Spinal cord (tissue), 10 donors: ENCODE results near the gene MMEL1. TPM values are rescaled to one million over a fixed set of nuclear protein-coding genes. Genes with fewer than 3 reads are reported as not detected.
"Not testable (repeated sequence)": the region's sequence is repeated elsewhere in the genome, so short reads cannot be mapped to it uniquely, and the experiment has no call there.

Source experiments
- DNase-seq, 6 donors: peaks; one replicate each; pipeline versions ENCODE4 v3.0.0 to v3.0.0-alpha.2; 2013 to 2015; ENCODE audit warnings: low spot score in 6 of 6, low read depth in 4 of 6
- H3K27ac ChIP-seq: one replicate; pipeline ENCODE4 v1.5.1; 2013; ENCODE audit warnings: low read depth, low read length, control low read depth
- H3K27me3 ChIP-seq: one replicate; pipeline ENCODE4 v1.6.1; 2013; ENCODE audit warnings: low read length; ENCODE audit not compliant: control insufficient read depth, insufficient read depth
- H3K36me3 ChIP-seq: one replicate; pipeline ENCODE4 v1.6.1; 2013; ENCODE audit warnings: low read length; ENCODE audit not compliant: control insufficient read depth, insufficient read depth
- H3K4me1 ChIP-seq: one replicate; pipeline ENCODE4 v1.6.1; 2013; ENCODE audit warnings: low read length; ENCODE audit not compliant: control insufficient read depth, insufficient read depth
- H3K4me3 ChIP-seq: one replicate; pipeline ENCODE4 v1.5.1; 2013; ENCODE audit warnings: low read depth, low read length, control low read depth
- H3K9me3 ChIP-seq: one replicate; pipeline ENCODE4 v1.6.1; 2013; ENCODE audit warnings: low read length; ENCODE audit not compliant: control insufficient read depth, insufficient read depth
- WGBS: methylation state at CpG from one replicate; pipeline ENCODE4 v1.1.5; 2013; ENCODE audit warnings: missing lambda C conversion rate; ENCODE audit not compliant: insufficient coverage; 5-methylcytosine and 5-hydroxymethylcytosine counted together
- polyA plus RNA-seq, 2 donors: library from polyadenylated mRNA; unstranded; fragments of 120-200 nt; gene quantifications; one replicate each; pipeline ENCODE4 v1.2.1, GENCODE V29; 2013; ENCODE audit not compliant: insufficient read length in 2 of 2
- total RNA-seq, 2 donors: library from RNA; depleted of rRNA in 1 of 2; stranded (reverse); fragments of 120-200 nt in 1 of 2; fragments of >200 nt in 1 of 2; gene quantifications; one replicate each; pipeline versions ENCODE4 v1.2.3 to v1.2.4, GENCODE V29; 2013 to 2014
- donor health status: healthy.

MMEL1 gene
- total and polyA plus RNA-seq, 4 donors, result 2.3 to 3.9 (median 2.6) TPM

DNA sequence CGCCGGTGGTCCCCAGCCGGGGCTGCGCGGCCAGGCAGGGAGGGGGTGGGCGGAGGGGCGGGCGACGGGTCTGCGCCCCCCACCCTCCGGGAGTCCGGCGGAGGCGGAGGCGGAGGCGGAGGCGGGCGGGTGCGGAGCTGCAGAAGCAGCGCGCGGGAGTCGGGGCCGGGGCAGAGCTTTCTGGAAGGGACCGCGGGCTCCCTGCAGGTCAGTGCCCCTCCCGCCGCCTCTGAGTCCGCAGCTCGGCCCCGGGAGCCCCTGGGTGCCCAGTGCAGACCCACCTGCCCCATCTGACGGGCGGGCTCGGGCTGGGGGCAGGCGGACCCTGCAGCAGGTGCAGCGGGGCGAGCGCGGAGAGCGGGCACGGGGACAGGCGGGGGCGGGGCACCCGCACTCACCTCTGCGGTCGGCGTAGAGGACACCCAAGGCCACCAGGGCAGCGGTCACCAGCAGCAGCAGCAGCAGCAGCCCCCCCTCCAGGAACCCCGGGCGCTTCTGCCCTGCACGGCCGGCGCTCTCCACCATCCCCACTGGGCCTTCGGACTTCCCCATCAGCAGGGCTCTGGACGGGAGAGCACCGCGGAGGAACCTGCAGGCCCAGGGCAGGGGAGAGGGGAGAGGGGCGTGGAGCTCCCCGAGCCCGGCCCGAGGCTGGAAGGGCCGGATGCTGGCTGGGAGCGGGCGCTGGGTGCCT lies 3.7 kb downstream of the MMEL1 start:
- Histone ChIP-seq H3K27me3 (peaks cover 38% of the 10 kb centered on the region), H3K4me3 (no peak overlapping the region), H3K36me3 (no peaks in the 10 kb centered on the region), H3K4me1 (peaks cover 25% of the 10 kb centered on the region), H3K9me3 (no peaks in the 10 kb centered on the region), H3K27ac (no peak overlapping the region)
- WGBS, result under 1% methylated on average over 55 of the region's 64 CpGs
- peak in 1 of 6 donors; percentile 20 for DNase-seq

DNA sequence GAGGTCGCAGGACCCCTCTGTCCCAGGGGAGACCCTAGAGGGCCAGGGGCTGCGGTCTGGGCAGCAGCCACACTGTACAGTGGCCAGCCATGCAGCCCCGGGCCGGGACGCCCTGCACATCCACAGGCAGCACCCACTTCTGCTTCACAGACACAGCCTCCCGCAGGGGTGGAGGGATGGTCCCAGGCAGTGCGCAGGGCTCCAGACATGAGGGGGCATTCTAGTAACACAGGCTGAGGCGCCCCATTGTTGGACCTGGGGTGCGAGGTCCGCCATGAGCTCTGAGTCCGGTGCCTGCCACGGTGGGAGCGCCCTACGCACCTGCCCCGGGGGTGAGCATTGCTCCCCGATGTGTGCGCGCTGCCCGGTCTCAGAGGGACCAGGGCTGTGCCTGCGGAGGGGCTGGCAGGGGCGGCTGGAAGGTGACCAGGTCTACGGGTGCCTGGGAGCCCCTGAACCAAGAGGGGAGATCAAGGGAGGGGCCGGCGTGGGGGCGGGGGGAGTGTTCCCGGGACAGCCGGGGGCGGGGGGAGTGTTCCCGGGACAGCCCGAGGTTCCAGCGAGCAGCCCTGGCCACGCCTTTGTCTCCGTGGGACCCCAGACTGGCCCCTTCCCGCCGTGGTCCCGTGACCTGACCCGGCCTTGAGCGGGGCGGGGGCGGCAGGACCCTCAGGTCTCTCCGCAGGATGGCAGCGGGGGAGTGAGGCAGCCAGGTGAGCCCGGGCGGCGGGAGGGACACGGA lies 4.5 kb downstream of the MMEL1 start:
- Histone ChIP-seq H3K4me1 (peaks cover 18% of the 10 kb centered on the region), H3K4me3 (no peak overlapping the region), H3K36me3 (no peaks in the 10 kb centered on the region), H3K27ac (no peak overlapping the region), H3K9me3 (no peaks in the 10 kb centered on the region), H3K27me3 (peaks cover 38% of the 10 kb centered on the region)
- 8% methylated on average over 46 of the region's 46 CpGs for WGBS
- DNase-seq, result no peak

DNA sequence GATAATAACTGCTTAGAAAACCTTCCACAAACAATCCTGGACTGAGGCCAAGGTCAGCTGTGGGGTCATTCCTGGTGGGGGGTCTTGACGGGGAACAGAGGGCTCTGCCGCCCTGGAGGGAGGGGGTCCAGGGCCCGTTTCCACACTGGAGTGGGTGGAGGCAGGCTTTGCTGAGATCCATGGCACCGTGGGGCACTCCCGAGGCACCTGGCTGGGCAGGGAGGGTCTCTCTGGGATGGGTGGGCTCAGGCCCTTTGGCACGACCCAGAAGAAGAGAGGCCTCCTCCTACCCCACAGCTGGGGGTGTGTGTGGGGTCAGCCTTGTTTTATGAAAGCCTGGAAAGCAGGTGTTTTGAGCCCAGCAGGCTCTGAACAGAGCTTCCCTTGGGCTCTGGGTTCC lies 5.1 kb downstream of the MMEL1 start:
- DNase-seq, result no peak

DNA sequence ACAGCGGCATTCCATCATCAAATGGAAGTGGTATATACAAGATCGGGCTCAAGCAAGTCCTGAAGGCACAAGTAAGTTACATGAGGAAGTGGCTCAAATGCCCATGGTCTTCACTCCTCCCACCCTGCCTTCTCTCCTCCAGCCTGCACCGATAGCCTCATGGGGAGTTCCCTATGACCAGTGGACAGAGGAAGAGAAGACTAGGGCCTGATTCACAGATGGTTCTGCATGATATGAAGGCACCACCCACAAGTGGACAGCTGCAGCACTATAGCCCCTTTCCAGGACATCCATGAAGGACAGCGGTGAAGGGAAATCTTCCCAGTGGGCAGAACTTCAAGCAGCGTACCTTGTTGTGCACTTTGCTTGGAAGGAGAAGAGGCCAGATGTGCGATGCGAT lies 7.1 kb downstream of the MMEL1 start:
- H3K27me3 ChIP-seq, result peaks cover 38% of the 10 kb centered on the region
- DNase-seq, H3K4me3 ChIP-seq, H3K4me1 ChIP-seq, H3K9me3 ChIP-seq, H3K27ac ChIP-seq, H3K36me3 ChIP-seq: not testable (repeated sequence)
- 85% methylated on average over 4 of the region's 7 CpGs for WGBS

More for the DNA sequence above, 5.1 kb downstream of the MMEL1 start:
- no peaks in the 10 kb centered on the region for H3K36me3 ChIP-seq
- peaks cover 38% of the 10 kb centered on the region for H3K27me3 ChIP-seq
- H3K27ac ChIP-seq, result no peak overlapping the region
- no peak overlapping the region for H3K4me3 ChIP-seq
- no peaks in the 10 kb centered on the region for H3K9me3 ChIP-seq
- whole genome bisulfite sequencing, result 0% methylated on average over 1 of the region's 6 CpGs
- H3K4me1 ChIP-seq, result peaks cover 11% of the 10 kb centered on the region

DNA sequence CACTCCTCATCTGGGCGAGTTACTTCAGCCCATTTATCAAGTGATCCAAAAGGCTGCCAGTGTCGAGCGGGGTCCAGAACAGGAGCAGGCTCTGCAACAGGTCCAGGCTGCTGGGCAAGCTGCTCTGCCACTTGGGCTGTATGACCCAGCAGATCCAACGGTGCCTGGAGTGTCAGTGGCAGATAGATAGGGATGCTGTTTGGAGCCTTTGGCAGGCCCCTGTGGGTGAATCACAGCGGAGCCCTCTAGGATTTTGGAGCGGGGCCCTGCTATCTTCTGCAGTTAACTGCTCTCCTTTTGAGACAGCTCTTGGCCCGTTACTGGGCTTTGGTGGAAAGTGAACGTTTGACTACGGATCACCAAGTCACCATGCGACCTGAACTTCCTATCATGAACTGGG lies 7.5 kb downstream of the MMEL1 start:
- Histone ChIP-seq H3K36me3 (no peaks in the 10 kb centered on the region), H3K27me3 (peaks cover 39% of the 10 kb centered on the region), H3K4me3 (no peak overlapping the region), H3K4me1 (peaks cover 5% of the 10 kb centered on the region), H3K27ac (no peak overlapping the region), H3K9me3 (peaks cover under 1% of the 10 kb centered on the region)
- WGBS, result 79% methylated on average over 7 of the region's 10 CpGs
- no peak for DNase-seq

DNA sequence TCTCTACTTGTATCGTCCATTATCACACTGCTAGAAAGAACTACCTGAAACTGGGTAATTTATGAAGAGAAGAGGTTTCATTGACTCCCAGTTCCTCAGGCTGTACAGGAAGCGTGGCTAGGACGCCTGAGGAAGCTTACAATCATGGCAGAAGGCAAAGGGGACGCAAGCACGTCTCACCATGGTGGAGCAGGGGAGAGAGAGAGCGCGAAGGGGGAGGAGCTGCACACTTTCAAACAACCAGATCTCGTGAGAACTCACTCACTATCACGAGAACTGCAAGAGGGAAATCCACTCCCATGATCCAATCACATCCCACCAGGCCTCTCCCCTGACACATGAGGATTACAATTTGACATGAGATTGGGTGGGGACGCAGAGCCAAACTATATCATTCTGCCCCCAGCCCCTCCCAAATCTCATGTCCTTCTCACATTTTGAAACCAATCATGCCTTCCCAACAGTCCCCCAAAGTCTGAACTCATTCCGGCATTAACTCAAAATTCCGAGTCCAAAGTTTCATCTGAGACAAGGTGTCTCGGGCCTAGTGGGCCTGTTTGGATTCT lies 8.0 kb downstream of the MMEL1 start:
- Histone ChIP-seq H3K27me3 (peaks cover 36% of the 10 kb centered on the region), H3K9me3 (peaks cover 5% of the 10 kb centered on the region), H3K4me3 (no peak overlapping the region), H3K27ac (no peak overlapping the region), H3K36me3 (no peaks in the 10 kb centered on the region), H3K4me1 (peaks cover 5% of the 10 kb centered on the region)
- WGBS, result 84% methylated on average over 6 of the region's 13 CpGs
- no peak for DNase-seq

DNA sequence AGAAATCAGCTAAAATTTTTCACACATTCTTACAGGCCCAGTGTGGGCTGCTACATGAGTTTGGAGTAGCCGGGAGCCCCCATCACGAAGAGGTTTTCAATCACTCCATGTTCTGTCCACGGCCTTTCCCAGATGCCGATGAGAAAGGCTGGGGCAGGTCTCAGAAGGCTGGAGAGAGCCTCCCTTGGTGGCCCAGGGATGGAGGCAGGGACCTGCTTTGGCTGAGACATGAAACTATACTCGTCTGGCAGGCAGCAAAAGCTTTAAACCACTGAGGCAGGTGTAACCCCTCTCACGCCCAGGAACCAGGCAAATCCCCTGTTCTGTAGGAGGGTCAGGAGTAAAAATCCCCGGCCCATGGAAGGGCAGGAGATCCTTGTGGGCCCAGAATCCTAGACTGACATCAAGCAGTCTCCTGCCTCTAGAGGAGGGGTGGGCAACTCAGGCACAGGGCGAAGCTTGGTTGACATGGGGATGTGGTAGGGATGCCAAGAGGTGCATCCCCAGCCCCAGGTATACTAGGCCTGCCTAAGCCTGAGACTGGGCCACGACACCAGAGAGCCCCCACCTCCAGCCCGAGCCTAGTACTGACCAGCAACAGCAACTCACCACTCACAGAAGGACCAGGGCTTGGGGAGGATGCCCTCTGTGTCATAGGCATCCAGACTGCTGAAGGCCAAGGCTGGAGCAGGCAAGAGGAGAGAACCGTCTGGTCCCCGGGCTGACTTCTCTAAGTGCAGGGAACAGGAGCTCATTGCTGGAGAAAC lies 9.1 kb downstream of the MMEL1 start:
- no peak for DNase-seq
- 89% methylated on average over 12 of the region's 12 CpGs for WGBS
- peaks cover 27% of the 10 kb centered on the region for H3K27me3 ChIP-seq

DNA sequence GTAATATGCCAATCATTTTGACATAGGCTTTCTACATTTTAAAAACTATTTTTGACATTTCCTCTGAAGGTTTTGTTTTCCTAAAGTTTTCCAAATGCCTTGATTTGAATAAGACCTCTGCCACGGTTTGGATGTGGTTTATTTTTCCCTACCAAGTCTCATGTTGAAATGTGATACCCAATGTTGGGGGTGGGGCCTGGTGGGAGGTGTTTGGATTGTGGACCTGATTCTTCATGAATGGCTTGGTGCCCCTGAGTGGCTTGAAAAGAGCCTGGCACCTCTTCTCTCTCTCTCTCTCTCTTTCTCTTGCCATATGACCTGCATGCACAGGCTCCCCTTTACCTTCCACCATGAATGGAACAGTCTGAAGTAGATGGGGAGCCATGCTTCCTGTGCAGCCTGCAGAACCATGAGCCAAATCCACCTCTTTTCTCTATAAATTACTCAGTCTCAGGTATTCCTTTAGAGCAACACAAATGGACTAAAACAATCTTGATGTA lies 14.8 kb downstream of the MMEL1 start:
- no peak overlapping the region for H3K4me3 ChIP-seq
- no peaks in the 10 kb centered on the region for H3K4me1 ChIP-seq
- WGBS, result 20% methylated on average over 1 of the region's 1 CpG
- DNase-seq, result no peak
- peaks cover 10% of the 10 kb centered on the region for H3K9me3 ChIP-seq
- H3K27me3 ChIP-seq, result peaks cover 2% of the 10 kb centered on the region
- H3K36me3 ChIP-seq, result no peaks in the 10 kb centered on the region
- no peak overlapping the region for H3K27ac ChIP-seq

More for the DNA sequence above, 9.1 kb downstream of the MMEL1 start:
- Histone ChIP-seq H3K9me3 (peaks cover 6% of the 10 kb centered on the region), H3K27ac (no peak overlapping the region), H3K36me3 (no peaks in the 10 kb centered on the region), H3K4me3 (no peak overlapping the region), H3K4me1 (no peaks in the 10 kb centered on the region)

DNA sequence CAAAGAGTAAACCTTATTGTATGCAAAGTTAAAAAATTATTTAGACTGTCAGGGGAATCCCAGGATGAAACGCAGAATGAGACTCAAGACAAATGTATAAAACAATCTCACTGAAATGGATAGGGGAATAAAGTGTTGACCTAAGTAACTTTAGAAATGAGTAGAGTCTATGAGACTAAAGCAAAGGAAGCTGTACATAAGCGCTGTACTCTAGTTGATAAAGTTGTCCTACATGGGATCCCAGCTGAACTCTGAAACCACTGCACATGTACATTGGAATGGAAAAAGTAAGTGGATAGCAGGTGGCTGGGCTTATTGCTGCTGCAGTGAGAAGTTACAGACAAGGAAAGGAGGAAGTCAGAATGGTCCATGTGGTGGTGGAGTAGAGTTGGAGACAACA lies 18.7 kb downstream of the MMEL1 start:
- WGBS, result 86% methylated on average over 1 of the region's 2 CpGs
- H3K36me3 ChIP-seq, result no peaks in the 10 kb centered on the region
- peaks cover 27% of the 10 kb centered on the region for H3K4me1 ChIP-seq
- H3K4me3 ChIP-seq, result no peak overlapping the region
- H3K9me3 ChIP-seq, result peaks cover 4% of the 10 kb centered on the region
- no peak overlapping the region for H3K27ac ChIP-seq
- DNase-seq, result no peak
- no peaks in the 10 kb centered on the region for H3K27me3 ChIP-seq
